ENCODE results near the gene ICAM3.

DNA sequence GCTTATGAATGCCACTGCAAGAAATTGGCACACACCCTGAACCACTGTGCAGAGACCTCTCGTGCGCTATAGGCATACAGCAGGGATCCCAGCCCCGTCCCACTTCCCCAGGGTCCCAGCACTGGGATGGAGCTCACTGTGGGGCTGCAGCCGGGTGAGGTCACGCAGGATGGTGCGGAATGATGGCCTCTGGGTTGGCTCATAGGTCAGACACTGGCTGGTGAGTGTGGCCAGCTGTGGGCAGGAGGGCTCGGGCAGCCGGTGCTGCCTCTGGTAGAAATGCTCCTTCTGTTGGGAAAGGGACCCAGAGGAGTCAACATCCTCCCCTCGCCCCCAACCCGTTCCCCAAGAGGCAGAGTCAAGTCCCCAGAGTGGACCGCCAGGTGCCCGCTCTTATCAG, 17.0 kb upstream of the ICAM3 start:
- TF ChIP-seq, protein P1, sequence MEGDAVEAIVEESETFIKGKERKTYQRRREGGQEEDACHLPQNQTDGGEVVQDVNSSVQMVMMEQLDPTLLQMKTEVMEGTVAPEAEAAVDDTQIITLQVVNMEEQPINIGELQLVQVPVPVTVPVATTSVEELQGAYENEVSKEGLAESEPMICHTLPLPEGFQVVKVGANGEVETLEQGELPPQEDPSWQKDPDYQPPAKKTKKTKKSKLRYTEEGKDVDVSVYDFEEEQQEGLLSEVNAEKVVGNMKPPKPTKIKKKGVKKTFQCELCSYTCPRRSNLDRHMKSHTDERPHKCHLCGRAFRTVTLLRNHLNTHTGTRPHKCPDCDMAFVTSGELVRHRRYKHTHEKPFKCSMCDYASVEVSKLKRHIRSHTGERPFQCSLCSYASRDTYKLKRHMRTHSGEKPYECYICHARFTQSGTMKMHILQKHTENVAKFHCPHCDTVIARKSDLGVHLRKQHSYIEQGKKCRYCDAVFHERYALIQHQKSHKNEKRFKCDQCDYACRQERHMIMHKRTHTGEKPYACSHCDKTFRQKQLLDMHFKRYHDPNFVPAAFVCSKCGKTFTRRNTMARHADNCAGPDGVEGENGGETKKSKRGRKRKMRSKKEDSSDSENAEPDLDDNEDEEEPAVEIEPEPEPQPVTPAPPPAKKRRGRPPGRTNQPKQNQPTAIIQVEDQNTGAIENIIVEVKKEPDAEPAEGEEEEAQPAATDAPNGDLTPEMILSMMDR (IDR thresholded peaks at IDR 0.05): no peak
- TF ChIP-seq EP300 (IDR thresholded peaks at IDR 0.05): no peak
- no peak for TF ChIP-seq POLR2AphosphoS5 (IDR thresholded peaks at IDR 0.05)
